HL-60 (cell line): ENCODE data around the gene CTSC.
A peak's percentile ranks its signal among the peaks of the same experiment; 100 is the strongest.

Experiments used
- CTCF ChIP-seq: IDR thresholded peaks from one replicate; pipeline ENCODE4 v1.5.1; 2011; ENCODE audit warnings: low read length, control low read depth, inconsistent platforms; ENCODE audit not compliant: insufficient read depth
- POLR2AphosphoS5 ChIP-seq: IDR thresholded peaks from 2 replicates; pipeline ENCODE4 v1.6.1; 2012; ENCODE audit warnings: low read depth

- TF ChIP-seq POLR2AphosphoS5 (peak; percentile 76), CTCF (no peak)
These were observed 592 bp upstream of the CTSC start for GRCh38 chr11:88337987-88338668.
